ENCODE results near the gene ZFYVE19. TPM values are rescaled to one million over a fixed set of nuclear protein-coding genes. Genes with fewer than 3 reads are reported as not detected.
A peak's percentile ranks its signal among the peaks of the same experiment; 100 is the strongest.

The ZFYVE19 gene
- total and polyA plus RNA-seq, 2 of the 13 experiments (the other 11 are each of a cell fraction or from before 2014, with no cell fraction given) = 23.3 to 44.0 TPM

DNA sequence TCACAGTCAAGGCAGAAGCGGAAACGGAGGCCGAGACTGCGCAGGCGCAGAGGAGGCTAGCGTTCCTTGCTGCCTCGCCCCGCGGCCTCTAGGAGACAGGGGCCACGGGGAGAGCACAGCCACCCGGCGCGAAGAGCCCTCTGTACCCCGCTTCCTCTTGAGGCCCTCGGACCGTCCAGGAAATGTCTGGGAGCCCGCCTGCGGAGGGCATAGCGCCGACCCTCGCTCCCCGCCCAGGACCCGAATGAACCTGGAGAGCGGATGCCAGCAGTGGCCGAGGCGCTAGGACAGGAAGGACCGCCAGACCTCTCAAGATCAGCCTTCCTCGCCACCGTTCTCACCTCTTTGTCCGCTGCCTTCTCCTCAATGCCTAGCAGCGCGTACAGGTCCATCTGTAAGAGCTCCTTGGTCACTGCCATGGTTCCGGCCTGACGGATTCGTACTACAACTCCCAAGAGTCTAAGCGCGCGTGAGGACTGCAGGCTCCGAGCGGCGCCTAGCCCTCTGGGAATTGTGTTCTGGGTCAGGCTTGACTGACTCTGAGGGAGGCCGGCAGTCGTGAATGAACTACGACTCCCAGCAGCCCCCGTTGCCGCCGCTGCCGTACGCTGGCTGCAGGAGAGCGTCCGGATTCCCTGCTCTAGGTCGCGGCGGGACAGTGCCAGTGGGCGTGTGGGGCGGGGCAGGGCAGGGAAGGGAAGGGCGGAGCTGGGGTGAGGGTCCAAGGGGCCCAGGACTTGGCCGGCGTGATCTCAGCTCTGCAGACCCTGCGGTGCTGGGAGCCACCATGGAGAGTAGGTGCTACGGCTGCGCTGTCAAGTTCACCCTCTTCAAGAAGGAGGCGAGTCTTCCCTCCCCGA, at the start of gene ZFYVE19, which contains the start of gene DNAJC17 (continued):
- TF ChIP-seq E2F1 (CRISPR knock-in tag; IDR thresholded peaks at IDR 0.05) (peak; percentile 53; the same call in 1 of the 2 replicates), ZBTB43 (CRISPR knock-in tag; conservative IDR thresholded peaks at IDR 0.05) (peak; percentile 11), SP1 (IDR thresholded peaks at IDR 0.05) (no peak), SP1 (CRISPR knock-in tag; IDR thresholded peaks at IDR 0.05) (peak; percentile 75), NCOA1 (CRISPR knock-in tag; IDR thresholded peaks at IDR 0.05) (peak; percentile 89), POLR2AphosphoS5 (IDR thresholded peaks at IDR 0.05; ENCODE audit: low read depth, low read length) (peak; percentile 74), KDM4B (CRISPR knock-in tag; IDR thresholded peaks at IDR 0.05) (peak; percentile 23; the same call in 1 of the 2 replicates), ZNF547 (CRISPR knock-in tag; IDR thresholded peaks at IDR 0.05) (peak; percentile 20; the same call in 1 of the 2 replicates), NONO (IDR thresholded peaks at IDR 0.05) (no peak), NONO (CRISPR knock-in tag; conservative IDR thresholded peaks at IDR 0.05) (peak; percentile 86), ZNF704 (CRISPR knock-in tag; IDR thresholded peaks at IDR 0.05; ENCODE audit: borderline replicate concordance) (peak; percentile 60; the same call in 1 of the 2 replicates), HNF4G (IDR thresholded peaks at IDR 0.05; ENCODE audit: borderline replicate concordance, low read depth, low read length) (no peak), HNF4G (CRISPR knock-in tag; IDR thresholded peaks at IDR 0.05; ENCODE audit: borderline replicate concordance, low read depth) (0 out of 2 replicates have a peak, but pooled peaks have one; percentile 20), HIC2 (CRISPR knock-in tag; IDR thresholded peaks at IDR 0.05; ENCODE audit: low read depth) (peak; percentile 49; the same call in 1 of the 2 replicates), ZNF619 (CRISPR knock-in tag; IDR thresholded peaks at IDR 0.05) (peak; percentile 74), ZNF234 (CRISPR knock-in tag; conservative IDR thresholded peaks at IDR 0.05) (no peak), KLF15 (CRISPR knock-in tag; IDR thresholded peaks at IDR 0.05; ENCODE audit: borderline replicate concordance) (no peak)
- TF ChIP-seq, protein P1, sequence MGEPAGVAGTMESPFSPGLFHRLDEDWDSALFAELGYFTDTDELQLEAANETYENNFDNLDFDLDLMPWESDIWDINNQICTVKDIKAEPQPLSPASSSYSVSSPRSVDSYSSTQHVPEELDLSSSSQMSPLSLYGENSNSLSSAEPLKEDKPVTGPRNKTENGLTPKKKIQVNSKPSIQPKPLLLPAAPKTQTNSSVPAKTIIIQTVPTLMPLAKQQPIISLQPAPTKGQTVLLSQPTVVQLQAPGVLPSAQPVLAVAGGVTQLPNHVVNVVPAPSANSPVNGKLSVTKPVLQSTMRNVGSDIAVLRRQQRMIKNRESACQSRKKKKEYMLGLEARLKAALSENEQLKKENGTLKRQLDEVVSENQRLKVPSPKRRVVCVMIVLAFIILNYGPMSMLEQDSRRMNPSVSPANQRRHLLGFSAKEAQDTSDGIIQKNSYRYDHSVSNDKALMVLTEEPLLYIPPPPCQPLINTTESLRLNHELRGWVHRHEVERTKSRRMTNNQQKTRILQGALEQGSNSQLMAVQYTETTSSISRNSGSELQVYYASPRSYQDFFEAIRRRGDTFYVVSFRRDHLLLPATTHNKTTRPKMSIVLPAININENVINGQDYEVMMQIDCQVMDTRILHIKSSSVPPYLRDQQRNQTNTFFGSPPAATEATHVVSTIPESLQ (CRISPR knock-in tag; conservative IDR thresholded peaks at IDR 0.05) = peak; percentile 69; the same call in 1 of the 2 replicates
- TF ChIP-seq, protein P2, sequence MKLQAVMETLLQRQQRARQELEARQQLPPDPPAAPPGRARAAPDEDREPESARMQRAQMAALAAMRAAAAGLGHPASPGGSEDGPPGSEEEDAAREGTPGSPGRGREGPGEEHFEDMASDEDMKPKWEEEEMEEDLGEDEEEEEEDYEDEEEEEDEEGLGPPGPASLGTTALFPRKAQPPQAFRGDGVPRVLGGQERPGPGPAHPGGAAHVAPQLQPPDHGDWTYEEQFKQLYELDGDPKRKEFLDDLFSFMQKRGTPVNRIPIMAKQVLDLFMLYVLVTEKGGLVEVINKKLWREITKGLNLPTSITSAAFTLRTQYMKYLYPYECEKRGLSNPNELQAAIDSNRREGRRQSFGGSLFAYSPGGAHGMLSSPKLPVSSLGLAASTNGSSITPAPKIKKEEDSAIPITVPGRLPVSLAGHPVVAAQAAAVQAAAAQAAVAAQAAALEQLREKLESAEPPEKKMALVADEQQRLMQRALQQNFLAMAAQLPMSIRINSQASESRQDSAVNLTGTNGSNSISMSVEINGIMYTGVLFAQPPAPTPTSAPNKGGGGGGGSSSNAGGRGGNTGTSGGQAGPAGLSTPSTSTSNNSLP (IDR thresholded peaks at IDR 0.05; ENCODE audit: low read depth, low read length) = 0 out of 2 replicates have a peak, but pooled peaks have one; percentile 16

All from HepG2 (cell line).